ENCODE measurements around the gene HIGD2A. TPM values are rescaled to one million over a fixed set of nuclear protein-coding genes. Genes with fewer than 3 reads are reported as not detected.

HIGD2A gene
- total and polyA plus RNA-seq, 2 of the 13 experiments (the other 11 are each of a cell fraction or from before 2014, with no cell fraction given) = 89.2 to 146 TPM

GRCh38 chr5:176361437-176362232 is 26.9 kb upstream of the HIGD2A start, which contains the start of gene KIAA1191 (continued):
- TF ChIP-seq ARHGAP35 (CRISPR knock-in tag; IDR thresholded peaks at IDR 0.05; ENCODE audit: borderline replicate concordance) (peak; percentile 87; the same call in 1 of the 2 replicates), BHLHE40 (IDR thresholded peaks at IDR 0.05; ENCODE audit: low read length) (0 out of 2 replicates have a peak, but pooled peaks have one; percentile 24), KMT2A (CRISPR knock-in tag; IDR thresholded peaks at IDR 0.05) (peak; percentile 94), EED (CRISPR knock-in tag; IDR thresholded peaks at IDR 0.05) (no peak; the same call in 1 of the 2 replicates), ZNF24 (IDR thresholded peaks at IDR 0.05) (no peak), ZNF891 (CRISPR knock-in tag; IDR thresholded peaks at IDR 0.05) (no peak), ZBTB34 (CRISPR knock-in tag; IDR thresholded peaks at IDR 0.05) (no peak), GRHL1 (CRISPR knock-in tag; conservative IDR thresholded peaks at IDR 0.05) (no peak), EP300 (IDR thresholded peaks at IDR 0.05; ENCODE audit: low read depth in 2 of 2, low read length in 2 of 2) (peak in 1 of 2 experiments; percentile 49; a peak in 2 of 4 replicates), EP300 (CRISPR knock-in tag; IDR thresholded peaks at IDR 0.05; ENCODE audit: borderline replicate concordance) (0 out of 2 replicates have a peak, but pooled peaks have one; percentile 44), E2F1 (CRISPR knock-in tag; IDR thresholded peaks at IDR 0.05) (peak; percentile 63; the same call in 1 of the 2 replicates), EZH2 (conservative IDR thresholded peaks at IDR 0.05; ENCODE audit: low read depth, low read length) (no peak), GTF3A (CRISPR knock-in tag; conservative IDR thresholded peaks at IDR 0.05) (no peak), MIXL1 (CRISPR knock-in tag; IDR thresholded peaks at IDR 0.05) (peak; percentile 20; the same call in 1 of the 2 replicates)
- TF ChIP-seq, protein P1, sequence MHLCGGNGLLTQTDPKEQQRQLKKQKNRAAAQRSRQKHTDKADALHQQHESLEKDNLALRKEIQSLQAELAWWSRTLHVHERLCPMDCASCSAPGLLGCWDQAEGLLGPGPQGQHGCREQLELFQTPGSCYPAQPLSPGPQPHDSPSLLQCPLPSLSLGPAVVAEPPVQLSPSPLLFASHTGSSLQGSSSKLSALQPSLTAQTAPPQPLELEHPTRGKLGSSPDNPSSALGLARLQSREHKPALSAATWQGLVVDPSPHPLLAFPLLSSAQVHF (CRISPR knock-in tag; IDR thresholded peaks at IDR 0.05) = no peak
- TF ChIP-seq, protein P2, sequence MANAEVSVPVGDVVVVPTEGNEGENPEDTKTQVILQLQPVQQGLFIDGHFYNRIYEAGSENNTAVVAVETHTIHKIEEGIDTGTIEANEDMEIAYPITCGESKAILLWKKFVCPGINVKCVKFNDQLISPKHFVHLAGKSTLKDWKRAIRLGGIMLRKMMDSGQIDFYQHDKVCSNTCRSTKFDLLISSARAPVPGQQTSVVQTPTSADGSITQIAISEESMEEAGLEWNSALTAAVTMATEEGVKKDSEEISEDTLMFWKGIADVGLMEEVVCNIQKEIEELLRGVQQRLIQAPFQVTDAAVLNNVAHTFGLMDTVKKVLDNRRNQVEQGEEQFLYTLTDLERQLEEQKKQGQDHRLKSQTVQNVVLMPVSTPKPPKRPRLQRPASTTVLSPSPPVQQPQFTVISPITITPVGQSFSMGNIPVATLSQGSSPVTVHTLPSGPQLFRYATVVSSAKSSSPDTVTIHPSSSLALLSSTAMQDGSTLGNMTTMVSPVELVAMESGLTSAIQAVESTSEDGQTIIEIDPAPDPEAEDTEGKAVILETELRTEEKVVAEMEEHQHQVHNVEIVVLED (CRISPR knock-in tag; IDR thresholded peaks at IDR 0.05; ENCODE audit: borderline replicate concordance) = peak; percentile 66
- TF ChIP-seq, protein P3, sequence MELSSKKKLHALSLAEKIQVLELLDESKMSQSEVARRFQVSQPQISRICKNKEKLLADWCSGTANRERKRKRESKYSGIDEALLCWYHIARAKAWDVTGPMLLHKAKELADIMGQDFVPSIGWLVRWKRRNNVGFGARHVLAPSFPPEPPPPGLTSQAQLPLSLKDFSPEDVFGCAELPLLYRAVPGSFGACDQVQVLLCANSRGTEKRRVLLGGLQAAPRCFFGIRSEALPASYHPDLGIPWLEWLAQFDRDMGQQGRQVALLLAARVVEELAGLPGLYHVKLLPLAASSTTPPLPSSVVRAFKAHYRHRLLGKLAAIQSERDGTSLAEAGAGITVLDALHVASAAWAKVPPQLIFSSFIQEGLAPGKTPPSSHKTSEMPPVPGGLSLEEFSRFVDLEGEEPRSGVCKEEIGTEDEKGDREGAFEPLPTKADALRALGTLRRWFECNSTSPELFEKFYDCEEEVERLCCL (CRISPR knock-in tag; IDR thresholded peaks at IDR 0.05; ENCODE audit: borderline replicate concordance) = no peak; the same call in 1 of the 2 replicates

All from HepG2 (cell line).